Progenitor cell of endocrine pancreas (in vitro differentiated cells): Measurements from ENCODE around the gene SZT2. TPM values are rescaled to one million over a fixed set of nuclear protein-coding genes. Genes with fewer than 3 reads are reported as not detected.

ENCODE experiments used
- DNase-seq: peaks from one replicate; pipeline ENCODE4 v3.0.0; 2021; ENCODE audit warnings: low spot score; ENCODE audit not compliant: unreplicated experiment
- H3K27ac Mint-ChIP-seq: 2 replicates; pipeline ENCODE4 v1.8.0; 2021; ENCODE audit warnings: mild to moderate bottlenecking, moderate library complexity, mixed read lengths
- H3K27me3 Mint-ChIP-seq: 2 replicates; pipeline ENCODE4 v1.8.0; 2021; ENCODE audit warnings: mixed read lengths
- H3K36me3 Mint-ChIP-seq: 2 replicates; pipeline ENCODE4 v1.8.0; 2022; ENCODE audit warnings: mixed read lengths; ENCODE audit not compliant: insufficient read depth
- H3K4me1 Mint-ChIP-seq: 2 replicates; pipeline ENCODE4 v1.8.0; 2021; ENCODE audit warnings: low read depth, mixed read lengths
- H3K4me3 Mint-ChIP-seq: 2 replicates; pipeline ENCODE4 v1.8.0; 2021; ENCODE audit warnings: low read depth, mild to moderate bottlenecking, moderate library complexity, mixed read lengths
- H3K9me3 Mint-ChIP-seq: 2 replicates; pipeline ENCODE4 v1.8.0; 2021; ENCODE audit warnings: low read depth, mixed read lengths
- total RNA-seq: library from RNA; stranded (reverse); gene quantifications from 2 replicates; pipeline ENCODE4 v1.2.1, GENCODE V29; 2021
- TF ChIP-seq, protein P1 (sequence below): fragments of 200-600 bp; sonication (generic); IDR thresholded peaks from one replicate; pipeline ENCODE4 v1.5.0; 2021; ENCODE audit warnings: antibody characterized with exemption, mild to moderate bottlenecking; ENCODE audit not compliant: unreplicated experiment

The SZT2 gene
- total RNA-seq, 1 donor from 2014 or later: 75.4 TPM

DNA sequence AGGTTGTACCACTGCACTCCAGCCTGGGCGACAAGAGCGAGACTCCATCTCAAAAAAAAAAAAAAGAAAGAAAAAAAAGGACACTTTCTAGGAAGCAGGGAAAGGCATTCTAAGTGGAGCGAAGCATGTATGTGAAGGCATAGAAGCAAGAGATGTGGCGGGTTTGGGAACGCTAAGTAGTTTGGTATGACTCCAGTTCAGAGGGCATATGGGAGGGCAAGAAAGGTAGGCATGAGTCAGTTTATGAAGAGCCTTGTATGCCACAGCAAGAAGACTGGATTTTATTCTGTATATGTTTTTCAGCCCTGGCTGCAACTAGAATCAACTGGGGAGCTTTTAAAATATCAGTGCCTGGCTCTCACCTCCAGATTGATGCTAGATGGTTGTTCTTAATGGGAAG lies 17.5 kb upstream of the SZT2 start:
- H3K4me1 Mint-ChIP-seq: peaks cover 13% of the 10 kb centered on the region
- peak overlapping the region; percentile 28 for H3K27ac Mint-ChIP-seq
- no peak for DNase-seq
- no peak overlapping the region for H3K4me3 Mint-ChIP-seq
- H3K9me3 Mint-ChIP-seq: no peaks in the 10 kb centered on the region
- TF ChIP-seq, protein P1, sequence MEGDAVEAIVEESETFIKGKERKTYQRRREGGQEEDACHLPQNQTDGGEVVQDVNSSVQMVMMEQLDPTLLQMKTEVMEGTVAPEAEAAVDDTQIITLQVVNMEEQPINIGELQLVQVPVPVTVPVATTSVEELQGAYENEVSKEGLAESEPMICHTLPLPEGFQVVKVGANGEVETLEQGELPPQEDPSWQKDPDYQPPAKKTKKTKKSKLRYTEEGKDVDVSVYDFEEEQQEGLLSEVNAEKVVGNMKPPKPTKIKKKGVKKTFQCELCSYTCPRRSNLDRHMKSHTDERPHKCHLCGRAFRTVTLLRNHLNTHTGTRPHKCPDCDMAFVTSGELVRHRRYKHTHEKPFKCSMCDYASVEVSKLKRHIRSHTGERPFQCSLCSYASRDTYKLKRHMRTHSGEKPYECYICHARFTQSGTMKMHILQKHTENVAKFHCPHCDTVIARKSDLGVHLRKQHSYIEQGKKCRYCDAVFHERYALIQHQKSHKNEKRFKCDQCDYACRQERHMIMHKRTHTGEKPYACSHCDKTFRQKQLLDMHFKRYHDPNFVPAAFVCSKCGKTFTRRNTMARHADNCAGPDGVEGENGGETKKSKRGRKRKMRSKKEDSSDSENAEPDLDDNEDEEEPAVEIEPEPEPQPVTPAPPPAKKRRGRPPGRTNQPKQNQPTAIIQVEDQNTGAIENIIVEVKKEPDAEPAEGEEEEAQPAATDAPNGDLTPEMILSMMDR: no peak
- no peaks in the 10 kb centered on the region for H3K27me3 Mint-ChIP-seq
- H3K36me3 Mint-ChIP-seq: no peaks in the 10 kb centered on the region

DNA sequence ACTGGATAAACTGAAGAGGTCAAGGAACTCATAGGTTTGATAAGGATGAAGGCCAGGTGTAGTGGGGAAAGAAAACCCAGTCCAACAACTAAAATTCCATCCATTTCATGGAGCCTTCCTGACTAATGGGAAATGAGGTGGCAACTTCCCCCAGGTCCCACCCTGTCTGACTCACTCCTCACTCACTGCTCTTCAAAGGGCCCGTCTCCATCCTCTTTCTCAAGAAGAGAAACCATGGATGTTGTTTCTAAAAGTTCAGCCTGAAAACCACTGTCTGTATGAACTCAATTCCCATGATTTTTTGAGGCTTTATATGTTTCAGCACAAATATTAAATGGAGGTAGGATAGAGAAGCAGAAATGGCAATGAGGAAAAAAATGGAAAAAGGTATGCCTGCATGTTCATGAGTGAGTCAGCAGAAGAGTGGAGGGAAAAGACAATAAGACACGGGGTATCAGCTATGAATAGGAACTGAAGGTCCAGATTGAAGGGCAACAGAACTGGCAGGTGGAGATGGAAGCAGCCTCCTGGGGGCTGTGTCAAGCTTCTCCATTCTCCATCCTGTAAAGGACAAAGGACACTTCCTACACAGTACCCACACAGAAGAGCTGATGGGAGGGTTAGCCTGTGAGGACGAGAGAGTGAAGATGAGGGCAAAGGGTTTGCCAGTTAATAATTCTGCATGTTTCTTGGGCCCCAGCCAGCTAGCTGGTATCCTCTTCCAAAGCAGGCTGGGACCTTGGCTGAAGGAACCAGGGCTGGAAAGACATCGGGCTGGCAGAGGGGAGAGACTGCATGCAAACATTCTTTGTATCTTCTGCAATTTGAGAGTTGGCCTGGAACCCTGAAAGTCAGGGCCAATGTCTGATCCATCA lies 16.4 kb upstream of the SZT2 start:
- Mint-ChIP-seq H3K9me3 (no peaks in the 10 kb centered on the region), H3K4me1 (peaks cover 10% of the 10 kb centered on the region), H3K4me3 (no peak overlapping the region), H3K36me3 (no peaks in the 10 kb centered on the region), H3K27me3 (no peaks in the 10 kb centered on the region), H3K27ac (no peak overlapping the region)
- DNase-seq: no peak
- TF ChIP-seq, protein P1: no peak

DNA sequence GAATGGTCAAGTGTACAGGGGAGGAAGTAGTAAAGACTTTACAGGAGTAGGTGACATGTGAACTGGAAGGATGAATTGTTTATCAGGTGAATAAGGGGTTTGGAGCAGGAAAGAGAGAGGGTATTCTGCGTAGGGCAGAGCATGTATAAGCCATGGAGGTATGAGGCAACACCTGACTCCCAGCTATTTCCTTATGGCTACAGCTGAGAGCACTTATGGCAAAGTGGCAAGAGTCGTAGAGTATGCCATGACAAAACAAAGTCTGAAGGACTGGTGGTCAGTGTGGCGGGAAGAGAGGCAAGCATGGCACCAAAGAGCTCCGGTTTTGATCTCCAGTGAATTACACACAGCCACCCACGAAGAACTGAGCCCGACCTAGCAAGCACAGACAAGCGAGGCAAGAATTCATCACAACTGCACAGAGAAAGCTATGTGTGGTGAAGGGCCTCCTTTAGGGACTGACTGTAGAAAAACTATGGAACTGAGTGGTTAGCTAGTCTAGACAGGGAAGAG lies 12.9 kb upstream of the SZT2 start:
- H3K27ac Mint-ChIP-seq: peak overlapping the region; percentile 21
- H3K36me3 Mint-ChIP-seq: no peaks in the 10 kb centered on the region
- no peaks in the 10 kb centered on the region for H3K9me3 Mint-ChIP-seq
- H3K4me1 Mint-ChIP-seq: no peaks in the 10 kb centered on the region
- no peak for DNase-seq
- no peak overlapping the region for H3K4me3 Mint-ChIP-seq
- no peaks in the 10 kb centered on the region for H3K27me3 Mint-ChIP-seq
- TF ChIP-seq, protein P1: no peak

DNA sequence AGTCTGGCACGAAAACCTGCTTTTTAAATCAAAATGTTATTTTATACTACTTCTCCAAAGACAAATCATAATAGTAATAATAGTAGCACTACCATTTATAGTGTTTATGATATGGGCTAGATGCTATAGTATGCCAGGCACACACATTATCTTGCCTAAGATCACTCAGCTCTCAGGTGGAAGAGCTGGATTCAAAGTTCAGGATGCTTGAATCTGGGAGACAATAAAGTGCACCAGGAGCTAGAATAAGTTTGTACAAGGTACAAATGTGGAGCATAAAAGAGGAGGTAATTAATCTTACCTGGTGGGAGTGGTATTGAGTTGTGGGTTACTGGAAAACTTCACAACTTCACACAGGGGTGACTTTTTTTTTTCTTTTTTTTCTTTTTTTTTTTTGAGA lies 11.9 kb upstream of the SZT2 start:
- TF ChIP-seq, protein P1: no peak
- H3K4me1 Mint-ChIP-seq: no peaks in the 10 kb centered on the region
- no peak overlapping the region for H3K27ac Mint-ChIP-seq
- no peak for DNase-seq
- H3K4me3 Mint-ChIP-seq: no peak overlapping the region
- no peaks in the 10 kb centered on the region for H3K9me3 Mint-ChIP-seq
- H3K36me3 Mint-ChIP-seq: no peaks in the 10 kb centered on the region
- H3K27me3 Mint-ChIP-seq: no peaks in the 10 kb centered on the region

DNA sequence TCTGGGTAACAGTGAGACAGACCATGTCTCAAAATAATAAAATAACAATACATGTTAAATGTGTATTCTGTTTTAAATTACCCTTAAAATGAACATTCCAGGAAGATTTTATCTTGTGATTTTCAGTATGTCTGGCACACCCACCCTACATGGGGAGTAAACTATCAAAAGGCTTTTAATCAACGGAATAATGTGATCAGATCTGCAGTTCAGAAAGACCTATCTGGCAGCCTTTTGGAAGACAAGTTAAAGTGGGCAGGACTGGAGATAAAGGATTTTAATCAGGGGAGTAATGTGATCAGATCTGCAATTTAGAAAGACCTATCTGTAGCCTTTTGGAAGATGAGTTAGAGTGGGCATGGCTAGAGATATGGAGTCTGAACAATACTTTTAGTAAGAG lies 10.2 kb upstream of the SZT2 start:
- TF ChIP-seq, protein P1: no peak
- no peak overlapping the region for H3K4me3 Mint-ChIP-seq

More for the DNA sequence above, 10.2 kb upstream of the SZT2 start:
- Mint-ChIP-seq H3K27ac (no peak overlapping the region), H3K9me3 (no peaks in the 10 kb centered on the region), H3K36me3 (no peaks in the 10 kb centered on the region), H3K4me1 (no peaks in the 10 kb centered on the region), H3K27me3 (no peaks in the 10 kb centered on the region)
- no peak for DNase-seq
